HFF-Myc (cell line): Measurements from ENCODE around the gene NSUN2.

Source experiments
- DNase-seq: peaks from one replicate; pipeline ENCODE4 v3.0.0-alpha.2; 2011; ENCODE audit warnings: low read depth; ENCODE audit errors: extremely low read depth
- H3K4me3 ChIP-seq: replicated peaks from 2 replicates; pipeline ENCODE4 v1.5.1; 2011; ENCODE audit warnings: low read depth, mild to moderate bottlenecking, control low read depth, low read length
- CTCF ChIP-seq: IDR thresholded peaks from 2 replicates; pipeline ENCODE4 v1.5.1; 2012; ENCODE audit warnings: mild to moderate bottlenecking, low read depth, low read length, control low read depth; ENCODE audit errors: missing control alignments

The NSUN2 gene

GRCh38 chr5:6601816-6602215 is 31.0 kb downstream of the NSUN2 start:
- DNase-seq, result no peak
- no peak for TF ChIP-seq CTCF
- no peak overlapping the region for H3K4me3 ChIP-seq

DNA sequence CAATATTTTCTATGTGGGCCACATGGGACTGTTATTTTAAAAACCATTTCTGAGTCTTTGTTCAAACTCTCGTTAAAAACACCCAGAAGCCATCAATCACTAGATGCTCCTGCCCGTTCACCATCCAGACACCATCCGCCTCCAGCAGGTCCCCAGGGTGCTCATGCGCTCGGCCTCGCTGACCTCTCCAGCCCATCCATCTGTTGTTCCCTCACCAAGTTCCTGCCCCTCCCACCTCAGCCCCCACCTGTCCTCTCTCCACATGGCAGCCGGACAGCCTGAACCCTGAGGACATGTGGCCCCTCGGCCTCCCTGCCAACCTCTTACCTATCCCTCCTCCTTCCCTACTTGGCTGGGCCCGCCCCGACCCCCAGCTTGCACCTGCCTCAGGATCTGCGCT is 31.6 kb downstream of the NSUN2 start:
- TF ChIP-seq CTCF, result no peak
- H3K4me3 ChIP-seq, result no peak overlapping the region
- DNase-seq, result no peak

GRCh38 chr5:6599739-6600138 is 33.1 kb downstream of the NSUN2 start:
- H3K4me3 ChIP-seq, result no peak overlapping the region
- no peak for DNase-seq
- no peak for TF ChIP-seq CTCF

DNA sequence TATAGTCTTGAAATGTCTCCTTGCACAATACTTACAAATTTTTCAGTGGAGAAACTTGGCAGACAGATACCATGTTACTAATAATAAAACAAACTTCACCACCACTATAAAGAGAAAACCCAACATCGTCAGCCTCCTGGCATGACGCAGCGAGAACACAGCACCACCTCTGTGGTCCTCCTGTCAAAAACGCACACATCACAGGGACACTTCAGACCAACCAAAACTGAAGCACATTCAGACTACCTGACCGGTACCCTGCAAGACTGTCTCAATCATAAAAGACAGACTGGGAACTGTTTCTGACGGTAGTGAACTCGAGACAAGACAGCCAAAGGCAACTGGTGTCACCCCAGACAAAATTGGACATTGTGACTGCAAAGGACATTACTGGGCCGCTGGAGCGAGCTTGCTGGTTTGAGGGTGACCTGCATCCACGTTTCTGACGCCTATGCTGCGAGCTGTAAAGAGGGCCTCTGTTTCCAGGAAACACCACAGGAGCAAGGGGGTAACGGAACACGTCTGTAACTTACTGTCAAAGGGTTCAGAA is 34.4 kb downstream of the NSUN2 start:
- no peak for DNase-seq
- H3K4me3 ChIP-seq, result no peak overlapping the region
- no peak for TF ChIP-seq CTCF

DNA sequence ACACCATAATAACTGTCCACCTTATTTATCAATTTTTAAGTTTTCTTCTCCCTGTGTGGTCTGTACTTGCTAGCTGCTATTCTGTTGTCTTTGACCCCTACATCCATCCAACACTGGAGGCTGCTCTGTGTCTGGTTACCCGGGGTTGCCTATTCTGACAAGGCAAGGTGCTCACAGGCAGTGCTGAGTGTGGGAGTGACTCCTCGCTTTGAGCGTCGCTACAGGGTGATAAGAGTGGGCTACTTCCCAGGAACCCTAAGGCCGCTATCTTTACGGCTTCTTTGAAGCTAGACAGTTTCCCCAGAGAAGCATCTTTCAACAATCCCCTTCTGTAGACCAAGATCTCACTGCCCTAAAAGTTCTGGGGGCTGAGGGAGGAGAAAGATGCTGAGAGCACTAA is 35.3 kb downstream of the NSUN2 start:
- TF ChIP-seq CTCF, result no peak
- no peak overlapping the region for H3K4me3 ChIP-seq
- DNase-seq, result no peak

GRCh38 chr5:6596388-6596787 is 36.5 kb downstream of the NSUN2 start:
- no peak overlapping the region for H3K4me3 ChIP-seq
- no peak for TF ChIP-seq CTCF
- DNase-seq, result no peak

- H3K4me3 ChIP-seq, result no peak overlapping the region
- no peak for DNase-seq
- TF ChIP-seq CTCF, result no peak
Measured at GRCh38 chr5:6595405-6595804, 37.4 kb downstream of the NSUN2 start.
